ENCODE measurements around the gene ARL4A.

GRCh38 chr7:12729112-12729511 lies 41.7 kb downstream of the ARL4A start:
- TF ChIP-seq ZNF70 (CRISPR knock-in tag; IDR thresholded peaks at IDR 0.05) (no peak), RARB (CRISPR knock-in tag; IDR thresholded peaks at IDR 0.05) (no peak), GLIS3 (CRISPR knock-in tag; IDR thresholded peaks at IDR 0.05) (no peak), ZC3H10 (CRISPR knock-in tag; IDR thresholded peaks at IDR 0.05) (no peak), ZFP30 (CRISPR knock-in tag; IDR thresholded peaks at IDR 0.05) (no peak), ZFP3 (CRISPR knock-in tag; IDR thresholded peaks at IDR 0.05) (no peak), PATZ1 (CRISPR knock-in tag; IDR thresholded peaks at IDR 0.05; ENCODE audit: borderline replicate concordance) (no peak), CREB5 (CRISPR knock-in tag; IDR thresholded peaks at IDR 0.05; ENCODE audit: low read depth) (no peak), CSRNP3 (CRISPR knock-in tag; IDR thresholded peaks at IDR 0.05) (no peak), TOX (CRISPR knock-in tag; IDR thresholded peaks at IDR 0.05; ENCODE audit: borderline replicate concordance) (no peak), ISL1 (CRISPR knock-in tag; IDR thresholded peaks at IDR 0.05) (no peak), ARNTL (CRISPR knock-in tag; IDR thresholded peaks at IDR 0.05; ENCODE audit: borderline replicate concordance, low read depth) (no peak)

Measured in SK-N-SH treated with all-trans-retinoic acid at 6 μM for 48 hours (cell line).